ENCODE measurements around the gene CIROP.

Gene CIROP

DNA sequence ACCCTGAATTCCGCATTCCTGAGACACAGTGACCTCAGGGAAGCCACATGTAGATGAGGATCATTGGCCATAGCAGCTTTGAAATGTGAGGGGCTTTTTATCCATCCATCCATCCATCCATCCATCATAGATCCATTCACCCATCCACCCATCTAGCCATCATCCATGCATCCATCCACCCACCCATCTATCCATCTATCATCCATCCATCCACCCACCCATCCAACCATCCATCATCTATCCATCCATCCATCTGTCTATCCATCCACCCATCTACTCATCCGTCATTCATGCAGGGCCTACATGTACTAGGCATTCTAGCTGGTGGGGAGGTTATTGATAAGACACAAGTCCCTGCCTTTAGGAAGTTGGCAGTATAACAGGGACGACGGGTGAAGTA, 42.2 kb upstream of the CIROP start:
- no peak for DNase-seq (ENCODE audit: low spot score)
- TF ChIP-seq CTCF (IDR thresholded peaks at IDR 0.05; ENCODE audit: extremely low read depth, insufficient read depth, missing control alignments), result no peak
- in situ Hi-C loops (cut with MboI; ENCODE audit: low pct_unique_long_range_greater_than_20kb, low sequenced_read_pairs, unreplicated experiment), result no loop called here

DNA sequence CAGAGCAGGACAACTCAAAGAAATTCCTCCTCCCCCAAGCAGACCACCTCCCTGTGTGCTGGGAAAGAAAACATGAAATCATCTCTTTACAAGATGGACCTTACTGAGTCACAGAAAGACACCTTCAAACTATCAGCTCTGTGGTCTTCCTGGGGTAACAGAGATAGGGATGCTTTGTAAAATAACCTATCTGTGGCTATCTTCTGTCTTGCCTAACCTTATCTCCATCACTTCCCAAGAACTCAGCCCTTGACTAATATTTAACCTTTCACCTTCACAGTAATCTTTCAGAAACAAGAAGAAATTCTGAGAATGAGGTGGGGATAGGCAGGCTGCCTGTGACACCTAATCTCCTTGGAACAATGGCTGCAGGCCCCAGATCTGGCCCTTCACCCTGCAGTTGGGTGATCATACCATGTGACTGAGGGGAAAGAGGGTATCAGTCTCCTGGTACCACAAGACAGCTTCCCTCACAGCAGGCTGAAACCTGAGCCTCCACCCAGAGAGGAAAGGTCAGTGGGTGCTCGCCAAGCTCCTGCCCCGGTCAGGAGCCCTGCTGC, 41.6 kb upstream of the CIROP start:
- DNase-seq (ENCODE audit: low spot score), result no peak
- in situ Hi-C loops (cut with MboI; ENCODE audit: low pct_unique_long_range_greater_than_20kb, low sequenced_read_pairs, unreplicated experiment), result no loop called here
- TF ChIP-seq CTCF (IDR thresholded peaks at IDR 0.05; ENCODE audit: extremely low read depth, insufficient read depth, missing control alignments), result no peak

DNA sequence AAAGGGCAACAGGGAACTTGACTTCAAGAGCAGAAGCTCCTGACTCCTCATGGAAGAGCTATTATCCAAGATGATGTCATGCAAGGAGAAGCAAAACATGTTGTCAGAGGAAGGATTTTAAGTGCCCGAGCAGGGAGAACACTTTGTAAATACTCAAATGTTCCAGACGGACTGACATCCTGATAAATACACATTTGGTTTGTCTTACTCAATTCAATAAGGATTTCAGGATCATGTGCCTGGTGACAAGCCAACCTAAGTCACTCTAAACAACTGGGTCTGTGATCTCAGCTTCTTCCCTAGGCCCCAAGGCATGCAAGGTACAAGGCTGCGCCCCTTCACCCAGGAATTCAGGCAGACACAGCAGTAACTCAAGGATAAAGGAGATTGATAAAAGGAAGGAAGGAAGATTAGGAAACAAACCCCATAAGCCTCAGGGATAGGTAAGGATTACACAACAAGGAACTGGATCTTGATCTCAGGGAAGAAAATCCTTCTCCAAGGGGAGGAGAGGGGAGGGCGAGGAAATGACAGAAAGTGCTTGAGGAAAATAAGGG, 41.1 kb upstream of the CIROP start:
- DNase-seq (ENCODE audit: low spot score), result no peak
- TF ChIP-seq CTCF (IDR thresholded peaks at IDR 0.05; ENCODE audit: extremely low read depth, insufficient read depth, missing control alignments), result no peak
- in situ Hi-C loops (cut with MboI; ENCODE audit: low pct_unique_long_range_greater_than_20kb, low sequenced_read_pairs, unreplicated experiment), result no loop called here

GRCh38 chr14:23143911-23144310, 39.1 kb upstream of the CIROP start:
- TF ChIP-seq CTCF (IDR thresholded peaks at IDR 0.05; ENCODE audit: extremely low read depth, insufficient read depth, missing control alignments), result no peak
- no peak for DNase-seq (ENCODE audit: low spot score)
- in situ Hi-C loops (cut with MboI; ENCODE audit: low pct_unique_long_range_greater_than_20kb, low sequenced_read_pairs, unreplicated experiment), result no loop called here

DNA sequence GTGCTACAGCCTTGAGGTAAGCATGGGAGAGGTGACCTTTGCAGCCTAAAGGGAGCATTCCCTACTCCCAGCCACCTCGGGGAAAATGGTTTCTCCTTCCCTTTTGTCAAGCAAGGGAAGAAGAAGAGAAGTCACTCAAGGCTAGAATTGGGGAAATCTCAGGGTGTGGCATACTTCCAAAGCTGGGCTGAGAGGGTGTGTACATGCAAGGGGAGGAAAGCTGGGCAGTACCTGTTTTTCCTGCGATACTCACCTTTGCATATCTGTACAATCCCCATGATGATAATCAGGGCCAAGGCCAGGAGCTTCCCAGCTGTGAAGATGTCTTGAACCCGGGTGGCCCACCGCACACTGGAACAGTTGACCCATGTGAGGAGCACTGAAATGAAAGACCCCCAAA, 38.0 kb upstream of the CIROP start:
- no peak for DNase-seq (ENCODE audit: low spot score)
- no peak for TF ChIP-seq CTCF (IDR thresholded peaks at IDR 0.05; ENCODE audit: extremely low read depth, insufficient read depth, missing control alignments)
- in situ Hi-C loops (cut with MboI; ENCODE audit: low pct_unique_long_range_greater_than_20kb, low sequenced_read_pairs, unreplicated experiment), result no loop called here

GRCh38 chr14:23141706-23142444, 37.1 kb upstream of the CIROP start:
- in situ Hi-C loops (cut with MboI; ENCODE audit: low pct_unique_long_range_greater_than_20kb, low sequenced_read_pairs, unreplicated experiment), result no loop called here
- no peak for TF ChIP-seq CTCF (IDR thresholded peaks at IDR 0.05; ENCODE audit: extremely low read depth, insufficient read depth, missing control alignments)
- DNase-seq (ENCODE audit: low spot score), result no peak

All from GM13977 (cell line).